Measurements from ENCODE around the gene NIF3L1.

Gene NIF3L1

GRCh38 chr2:200888704-200889625 is at the start of gene NIF3L1, which contains the start of gene PPIL3:
Gene NIF3L1 (plus strand): TSS chr2:200889371. CDS start chr2:200891944, 2,573 bp downstream.
Gene PPIL3 (minus strand): TSS chr2:200889077. CDS start chr2:200887615, 1,462 bp downstream.
- Histone ChIP-seq H3K4me1 (ENCODE audit: control insufficient read depth, insufficient read depth, low read length) (0 out of 2 replicates have a peak, but pooled peaks cover 5% of the 10 kb centered on the region), H3K27me3 (ENCODE audit: control insufficient read depth, insufficient read depth, low read length) (no peaks in the 10 kb centered on the region), H3K27ac (ENCODE audit: low read depth, low read length) (peak within 1 kb of the TSS; percentile 99), H3K36me3 (ENCODE audit: control insufficient read depth, insufficient read depth, low read length) (peaks cover 42% of the 10 kb centered on the region), H3K9me3 (ENCODE audit: control insufficient read depth, insufficient read depth, low read length) (no peaks in the 10 kb centered on the region), H3K4me3 (ENCODE audit: low read depth, low read length) (peak within 1 kb of the TSS; percentile 93), H3K9ac (ENCODE audit: low read depth, low read length) (peak within 1 kb of the TSS; percentile 97)

- H3K27me3 ChIP-seq (ENCODE audit: control insufficient read depth, insufficient read depth, low read length) = no peaks in the 10 kb centered on the region
- H3K9me3 ChIP-seq (ENCODE audit: control insufficient read depth, insufficient read depth, low read length) = peaks cover 10% of the 10 kb centered on the region
- 0 out of 2 replicates have a peak, but pooled peaks cover 8% of the 10 kb centered on the region for H3K4me1 ChIP-seq (ENCODE audit: control insufficient read depth, insufficient read depth, low read length)
- H3K9ac ChIP-seq (ENCODE audit: low read depth, low read length) = no peak overlapping the region
- H3K27ac ChIP-seq (ENCODE audit: low read depth, low read length) = no peak overlapping the region
- no peak overlapping the region for H3K4me3 ChIP-seq (ENCODE audit: low read depth, low read length)
- no peaks in the 10 kb centered on the region for H3K36me3 ChIP-seq (ENCODE audit: control insufficient read depth, insufficient read depth, low read length)
Observed at GRCh38 chr2:200839513-200839912, 49.7 kb upstream of the NIF3L1 start.

- Histone ChIP-seq H3K36me3 (ENCODE audit: control insufficient read depth, insufficient read depth, low read length) (no peaks in the 10 kb centered on the region), H3K27ac (ENCODE audit: low read depth, low read length) (no peak overlapping the region), H3K4me3 (ENCODE audit: low read depth, low read length) (no peak overlapping the region), H3K27me3 (ENCODE audit: control insufficient read depth, insufficient read depth, low read length) (no peaks in the 10 kb centered on the region), H3K4me1 (ENCODE audit: control insufficient read depth, insufficient read depth, low read length) (0 out of 2 replicates have a peak, but pooled peaks cover 6% of the 10 kb centered on the region), H3K9me3 (ENCODE audit: control insufficient read depth, insufficient read depth, low read length) (no peaks in the 10 kb centered on the region), H3K9ac (ENCODE audit: low read depth, low read length) (no peak overlapping the region)
Observed at GRCh38 chr2:200843993-200844948, 44.9 kb upstream of the NIF3L1 start.

- no peaks in the 10 kb centered on the region for H3K36me3 ChIP-seq (ENCODE audit: control insufficient read depth, insufficient read depth, low read length)
- H3K4me3 ChIP-seq (ENCODE audit: low read depth, low read length) = no peak overlapping the region
- H3K9me3 ChIP-seq (ENCODE audit: control insufficient read depth, insufficient read depth, low read length) = no peaks in the 10 kb centered on the region
- H3K9ac ChIP-seq (ENCODE audit: low read depth, low read length) = no peak overlapping the region
- H3K27ac ChIP-seq (ENCODE audit: low read depth, low read length) = no peak overlapping the region
- H3K4me1 ChIP-seq (ENCODE audit: control insufficient read depth, insufficient read depth, low read length) = no peaks in the 10 kb centered on the region
- H3K27me3 ChIP-seq (ENCODE audit: control insufficient read depth, insufficient read depth, low read length) = no peaks in the 10 kb centered on the region
Observed at GRCh38 chr2:200845194-200845593, 44.0 kb upstream of the NIF3L1 start.

- no peak overlapping the region for H3K4me3 ChIP-seq (ENCODE audit: low read depth, low read length)
- no peaks in the 10 kb centered on the region for H3K36me3 ChIP-seq (ENCODE audit: control insufficient read depth, insufficient read depth, low read length)
- no peak overlapping the region for H3K27ac ChIP-seq (ENCODE audit: low read depth, low read length)
- no peaks in the 10 kb centered on the region for H3K9me3 ChIP-seq (ENCODE audit: control insufficient read depth, insufficient read depth, low read length)
- no peaks in the 10 kb centered on the region for H3K27me3 ChIP-seq (ENCODE audit: control insufficient read depth, insufficient read depth, low read length)
- no peak overlapping the region for H3K9ac ChIP-seq (ENCODE audit: low read depth, low read length)
- H3K4me1 ChIP-seq (ENCODE audit: control insufficient read depth, insufficient read depth, low read length) = no peaks in the 10 kb centered on the region
Observed at GRCh38 chr2:200845669-200846325, 43.4 kb upstream of the NIF3L1 start.

GRCh38 chr2:200847269-200847668 is 41.9 kb upstream of the NIF3L1 start:
- Histone ChIP-seq H3K9me3 (ENCODE audit: control insufficient read depth, insufficient read depth, low read length) (no peaks in the 10 kb centered on the region), H3K4me1 (ENCODE audit: control insufficient read depth, insufficient read depth, low read length) (no peaks in the 10 kb centered on the region), H3K27me3 (ENCODE audit: control insufficient read depth, insufficient read depth, low read length) (no peaks in the 10 kb centered on the region), H3K27ac (ENCODE audit: low read depth, low read length) (no peak overlapping the region), H3K9ac (ENCODE audit: low read depth, low read length) (no peak overlapping the region), H3K4me3 (ENCODE audit: low read depth, low read length) (no peak overlapping the region), H3K36me3 (ENCODE audit: control insufficient read depth, insufficient read depth, low read length) (peaks cover 14% of the 10 kb centered on the region)

GRCh38 chr2:200847939-200848338 is 41.2 kb upstream of the NIF3L1 start:
- Histone ChIP-seq H3K9me3 (ENCODE audit: control insufficient read depth, insufficient read depth, low read length) (no peaks in the 10 kb centered on the region), H3K27me3 (ENCODE audit: control insufficient read depth, insufficient read depth, low read length) (no peaks in the 10 kb centered on the region), H3K4me1 (ENCODE audit: control insufficient read depth, insufficient read depth, low read length) (no peaks in the 10 kb centered on the region), H3K4me3 (ENCODE audit: low read depth, low read length) (no peak overlapping the region), H3K9ac (ENCODE audit: low read depth, low read length) (no peak overlapping the region), H3K36me3 (ENCODE audit: control insufficient read depth, insufficient read depth, low read length) (peaks cover 20% of the 10 kb centered on the region), H3K27ac (ENCODE audit: low read depth, low read length) (no peak overlapping the region)

GRCh38 chr2:200850512-200851256 is 38.5 kb upstream of the NIF3L1 start:
- Histone ChIP-seq H3K4me3 (ENCODE audit: low read depth, low read length) (no peak overlapping the region), H3K36me3 (ENCODE audit: control insufficient read depth, insufficient read depth, low read length) (peaks cover 48% of the 10 kb centered on the region), H3K27ac (ENCODE audit: low read depth, low read length) (no peak overlapping the region), H3K4me1 (ENCODE audit: control insufficient read depth, insufficient read depth, low read length) (no peaks in the 10 kb centered on the region), H3K9me3 (ENCODE audit: control insufficient read depth, insufficient read depth, low read length) (no peaks in the 10 kb centered on the region), H3K27me3 (ENCODE audit: control insufficient read depth, insufficient read depth, low read length) (no peaks in the 10 kb centered on the region), H3K9ac (ENCODE audit: low read depth, low read length) (no peak overlapping the region)

GRCh38 chr2:200851398-200852248 is 37.5 kb upstream of the NIF3L1 start:
- Histone ChIP-seq H3K27me3 (ENCODE audit: control insufficient read depth, insufficient read depth, low read length) (no peaks in the 10 kb centered on the region), H3K36me3 (ENCODE audit: control insufficient read depth, insufficient read depth, low read length) (peaks cover 57% of the 10 kb centered on the region), H3K9ac (ENCODE audit: low read depth, low read length) (no peak overlapping the region), H3K4me1 (ENCODE audit: control insufficient read depth, insufficient read depth, low read length) (no peaks in the 10 kb centered on the region), H3K27ac (ENCODE audit: low read depth, low read length) (no peak overlapping the region), H3K9me3 (ENCODE audit: control insufficient read depth, insufficient read depth, low read length) (no peaks in the 10 kb centered on the region), H3K4me3 (ENCODE audit: low read depth, low read length) (no peak overlapping the region)
